Right atrium auricular region (tissue), 2 donors: ENCODE data around the gene FMNL2. TPM values are rescaled to one million over a fixed set of nuclear protein-coding genes. Genes with fewer than 3 reads are reported as not detected.
A peak's percentile ranks its signal among the peaks of the same experiment; 100 is the strongest.

Source experiments
- DNase-seq: peaks from one replicate; pipeline ENCODE4 v3.0.0-alpha.2; 2019; ENCODE audit warnings: low spot score
- H3K27ac ChIP-seq, 2 donors: fragments of 200-600 bp; sonication (generic); 1 replicate in 1 of 2; 2 replicates in 1 of 2; pipeline ENCODE4 v1.5.1; 2016 to 2019
- H3K27me3 ChIP-seq, 2 donors: fragments of 200-600 bp; sonication (generic); one replicate each; pipeline versions ENCODE4 v1.5.1 to v1.6.0; 2017 to 2019
- H3K36me3 ChIP-seq: fragments of 200-600 bp; sonication (generic); one replicate; pipeline ENCODE4 v1.5.1; 2016
- H3K4me1 ChIP-seq, 2 donors: fragments of 200-600 bp; sonication (generic); one replicate each; pipeline versions ENCODE4 v1.5.1 to v1.6.0; 2017 to 2019
- H3K4me3 ChIP-seq, 2 donors: fragments of 200-600 bp; sonication (generic); 1 replicate in 1 of 2; 2 replicates in 1 of 2; pipeline ENCODE4 v1.5.1; 2017 to 2019; ENCODE audit warnings: mild to moderate bottlenecking in 1 of 2, moderate library complexity in 1 of 2
- H3K9me3 ChIP-seq, 2 donors: fragments of 200-600 bp; sonication (generic); one replicate each; pipeline ENCODE4 v1.5.1; 2019
- total RNA-seq, 2 donors: library from RNA; depleted of rRNA; stranded (reverse); fragments of >200 nt; gene quantifications; one replicate each; pipeline ENCODE4 v1.1.0, GENCODE V29; 2016
- TF ChIP-seq, protein P1 (sequence below), 2 donors: fragments of 200-600 bp; sonication (generic); IDR thresholded peaks; one replicate each; pipeline ENCODE4 v1.5.1; 2019; ENCODE audit warnings: antibody characterized with exemption in 2 of 2

The FMNL2 gene
- total RNA-seq, 2 donors from 2014 or later = 6.0 to 11.5 TPM

DNA sequence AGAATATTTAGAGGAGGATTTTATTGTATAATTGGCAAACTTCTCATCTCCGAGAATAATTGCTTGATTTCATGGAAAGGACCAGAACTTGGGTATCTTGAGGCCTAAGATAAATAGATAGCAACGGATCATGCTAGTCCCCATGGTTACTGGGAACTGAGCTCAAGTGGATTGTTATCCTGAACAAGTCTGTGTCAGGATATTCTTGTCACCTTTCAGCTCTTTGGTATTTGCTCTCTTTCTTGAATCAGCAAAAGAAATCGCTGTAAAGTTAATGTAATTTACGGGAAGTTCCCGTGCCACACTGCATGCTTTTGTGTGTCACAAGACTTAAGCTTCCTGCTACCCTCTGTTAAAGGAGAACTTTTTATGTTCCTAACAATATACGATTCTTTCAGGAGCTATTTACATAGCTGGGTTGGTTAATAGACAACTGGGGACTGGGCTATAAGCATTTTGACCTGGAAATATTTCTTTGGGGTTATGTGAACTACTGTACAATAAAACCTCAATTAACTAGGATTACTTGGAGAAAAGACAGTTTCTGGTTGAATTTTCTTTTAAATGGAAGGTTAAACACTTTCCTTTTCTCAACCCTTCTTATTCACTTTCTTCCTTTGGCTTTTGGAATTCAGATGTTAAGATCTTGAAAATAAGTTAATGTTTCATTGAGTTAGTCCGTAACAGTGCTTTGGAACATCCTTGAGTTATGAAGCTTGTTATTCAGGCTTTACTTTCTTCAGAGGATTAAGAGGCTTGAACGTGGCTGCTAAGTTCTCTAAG is 151.2 kb downstream of the FMNL2 start:
- peaks cover 0 to 11% of the 10 kb centered on the region in 2 donors for H3K4me1 ChIP-seq
- TF ChIP-seq, protein P1, sequence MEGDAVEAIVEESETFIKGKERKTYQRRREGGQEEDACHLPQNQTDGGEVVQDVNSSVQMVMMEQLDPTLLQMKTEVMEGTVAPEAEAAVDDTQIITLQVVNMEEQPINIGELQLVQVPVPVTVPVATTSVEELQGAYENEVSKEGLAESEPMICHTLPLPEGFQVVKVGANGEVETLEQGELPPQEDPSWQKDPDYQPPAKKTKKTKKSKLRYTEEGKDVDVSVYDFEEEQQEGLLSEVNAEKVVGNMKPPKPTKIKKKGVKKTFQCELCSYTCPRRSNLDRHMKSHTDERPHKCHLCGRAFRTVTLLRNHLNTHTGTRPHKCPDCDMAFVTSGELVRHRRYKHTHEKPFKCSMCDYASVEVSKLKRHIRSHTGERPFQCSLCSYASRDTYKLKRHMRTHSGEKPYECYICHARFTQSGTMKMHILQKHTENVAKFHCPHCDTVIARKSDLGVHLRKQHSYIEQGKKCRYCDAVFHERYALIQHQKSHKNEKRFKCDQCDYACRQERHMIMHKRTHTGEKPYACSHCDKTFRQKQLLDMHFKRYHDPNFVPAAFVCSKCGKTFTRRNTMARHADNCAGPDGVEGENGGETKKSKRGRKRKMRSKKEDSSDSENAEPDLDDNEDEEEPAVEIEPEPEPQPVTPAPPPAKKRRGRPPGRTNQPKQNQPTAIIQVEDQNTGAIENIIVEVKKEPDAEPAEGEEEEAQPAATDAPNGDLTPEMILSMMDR (IDR thresholded peaks at IDR 0.05) = no peak
- no peak for DNase-seq
- H3K27ac ChIP-seq = no peak overlapping the region
- H3K36me3 ChIP-seq = no peaks in the 10 kb centered on the region
- H3K4me3 ChIP-seq = no peak overlapping the region
- no peaks in the 10 kb centered on the region for H3K27me3 ChIP-seq
- no peaks in the 10 kb centered on the region for H3K9me3 ChIP-seq

DNA sequence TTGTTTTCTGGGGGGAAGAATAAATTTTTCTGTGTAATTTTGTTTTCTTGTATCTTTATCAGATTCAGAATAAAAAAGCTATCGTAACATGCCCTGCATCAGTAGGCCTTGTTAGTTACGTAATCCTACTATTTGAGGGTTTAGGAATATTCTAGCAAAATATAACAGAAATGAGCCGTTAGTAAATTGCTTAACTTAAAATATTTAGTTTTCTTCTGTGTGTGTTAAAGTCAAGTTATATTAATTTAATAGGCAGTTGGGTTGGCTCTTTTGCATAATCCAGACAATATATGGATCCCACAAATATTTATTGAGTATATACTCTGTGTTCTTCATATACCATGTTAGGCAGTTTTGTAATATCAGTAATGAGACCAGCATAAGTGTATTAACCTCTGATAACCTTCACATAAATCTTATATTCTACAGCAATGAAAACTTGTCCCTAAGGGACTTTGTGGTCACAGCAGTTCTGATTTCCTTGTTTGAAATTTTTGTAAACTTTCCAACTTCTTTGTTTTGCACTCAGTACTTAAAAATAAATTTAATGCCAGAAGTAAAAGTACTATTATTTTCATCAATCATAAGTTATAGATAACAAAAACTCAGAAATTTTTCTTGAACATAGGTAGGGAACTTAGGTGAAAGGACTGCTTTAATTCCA is 151.9 kb downstream of the FMNL2 start:
- Histone ChIP-seq H3K27ac (no peak overlapping the region), H3K27me3 (no peaks in the 10 kb centered on the region), H3K4me1 (peaks cover 0 to 15% of the 10 kb centered on the region in 2 donors), H3K36me3 (no peaks in the 10 kb centered on the region), H3K4me3 (no peak overlapping the region), H3K9me3 (no peaks in the 10 kb centered on the region)
- DNase-seq = no peak
- TF ChIP-seq, protein P1 (IDR thresholded peaks at IDR 0.05) = no peak

DNA sequence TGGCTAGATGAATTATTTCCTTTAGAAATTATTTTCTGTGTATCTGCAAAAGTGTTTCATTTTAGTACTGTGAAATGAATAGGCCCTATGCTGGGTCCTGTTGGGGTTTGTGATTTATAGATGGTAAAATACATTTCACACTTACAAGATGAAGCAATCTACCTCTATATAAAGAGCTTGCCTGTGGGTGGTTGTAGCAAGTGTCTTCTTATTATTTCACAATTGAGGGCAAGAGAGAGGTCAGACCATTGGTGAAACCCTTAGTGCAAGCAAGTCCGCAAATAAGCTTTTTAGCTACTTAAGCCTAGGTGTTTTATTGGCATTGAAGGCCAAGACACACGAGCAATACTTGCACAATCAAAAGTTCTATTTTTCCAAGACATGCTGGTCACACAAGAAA is 153.1 kb downstream of the FMNL2 start:
- Histone ChIP-seq H3K36me3 (no peaks in the 10 kb centered on the region), H3K27me3 (no peaks in the 10 kb centered on the region), H3K4me3 (no peak overlapping the region), H3K4me1 (peaks cover 0 to 15% of the 10 kb centered on the region in 2 donors), H3K27ac (no peak overlapping the region), H3K9me3 (no peaks in the 10 kb centered on the region)
- TF ChIP-seq, protein P1 (IDR thresholded peaks at IDR 0.05) = no peak
- DNase-seq = no peak

DNA sequence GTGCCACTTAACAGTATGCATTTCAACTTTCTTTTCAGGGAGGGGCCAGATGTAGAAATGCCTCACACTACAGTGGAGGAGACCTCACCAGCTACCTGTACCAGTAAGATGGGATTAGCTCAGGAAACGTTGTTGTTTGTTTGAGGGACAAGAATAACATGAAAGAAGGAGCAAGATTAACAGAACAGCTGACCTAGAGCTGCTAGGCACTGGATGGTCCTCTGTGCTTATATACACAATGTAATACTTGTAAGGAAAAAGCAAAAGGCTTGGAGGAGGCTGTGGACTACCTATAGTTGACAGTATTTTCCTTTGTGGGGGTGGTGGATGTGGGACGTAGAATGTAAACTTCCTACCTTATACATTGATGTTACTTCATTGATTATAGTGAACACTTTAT is 154.4 kb downstream of the FMNL2 start:
- Histone ChIP-seq H3K9me3 (no peaks in the 10 kb centered on the region), H3K36me3 (no peaks in the 10 kb centered on the region), H3K4me3 (no peak overlapping the region), H3K27me3 (no peaks in the 10 kb centered on the region), H3K27ac (no peak overlapping the region), H3K4me1 (peaks cover 0 to 15% of the 10 kb centered on the region in 2 donors)
- DNase-seq = no peak
- TF ChIP-seq, protein P1 (IDR thresholded peaks at IDR 0.05) = no peak

DNA sequence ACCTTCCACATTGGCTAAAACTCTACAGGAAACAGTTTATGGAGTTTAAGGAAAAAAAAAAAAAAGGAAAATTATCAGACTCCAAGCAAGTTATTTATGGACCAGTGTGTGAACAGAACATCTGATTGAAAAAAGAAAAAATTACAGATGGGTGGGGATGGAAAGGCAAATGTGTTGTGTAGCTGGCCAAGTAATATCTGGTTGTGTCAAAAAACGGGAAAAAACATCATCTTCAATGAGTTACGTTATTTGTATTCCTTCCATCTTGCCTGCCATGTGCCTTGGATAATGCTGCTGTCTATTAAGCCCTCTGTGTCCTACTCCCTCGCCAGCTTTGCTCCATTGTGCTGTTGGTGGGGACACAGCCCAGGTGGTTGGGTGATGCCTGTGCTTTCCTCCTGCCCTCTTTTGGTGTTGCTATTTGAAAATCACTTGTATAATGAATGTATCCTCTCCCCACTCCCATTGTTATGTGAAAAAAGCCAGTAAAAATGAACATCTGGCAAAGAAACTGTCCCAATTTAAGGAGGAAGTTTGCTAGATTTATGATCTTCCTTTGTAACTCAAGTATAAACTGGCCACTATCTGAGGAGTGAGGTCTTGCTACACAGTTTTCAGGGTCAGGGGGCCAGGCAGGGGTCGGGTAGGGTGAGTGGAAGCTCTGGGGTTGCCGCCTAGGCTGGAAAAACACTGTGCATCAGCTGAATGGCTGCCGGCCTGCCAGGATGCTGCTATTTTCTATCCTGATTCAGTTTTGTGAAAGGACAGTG is 155.9 kb downstream of the FMNL2 start:
- Histone ChIP-seq H3K4me1 (peaks cover 0 to 15% of the 10 kb centered on the region in 2 donors), H3K9me3 (no peaks in the 10 kb centered on the region), H3K4me3 (no peak overlapping the region), H3K27me3 (no peaks in the 10 kb centered on the region), H3K36me3 (no peaks in the 10 kb centered on the region), H3K27ac (peak overlapping the region; percentile 37 to 62)
- no peak for DNase-seq
- TF ChIP-seq, protein P1 (IDR thresholded peaks at IDR 0.05) = no peak
